AG08395 (cell line): ENCODE measurements around the gene ADAMTS9.
A peak's percentile ranks its signal among the peaks of the same experiment; 100 is the strongest.

Experiments used
- DNase-seq: peaks from one replicate; pipeline ENCODE4 v3.0.0; 2012; ENCODE audit warnings: mixed read lengths, low spot score

Gene ADAMTS9

DNA sequence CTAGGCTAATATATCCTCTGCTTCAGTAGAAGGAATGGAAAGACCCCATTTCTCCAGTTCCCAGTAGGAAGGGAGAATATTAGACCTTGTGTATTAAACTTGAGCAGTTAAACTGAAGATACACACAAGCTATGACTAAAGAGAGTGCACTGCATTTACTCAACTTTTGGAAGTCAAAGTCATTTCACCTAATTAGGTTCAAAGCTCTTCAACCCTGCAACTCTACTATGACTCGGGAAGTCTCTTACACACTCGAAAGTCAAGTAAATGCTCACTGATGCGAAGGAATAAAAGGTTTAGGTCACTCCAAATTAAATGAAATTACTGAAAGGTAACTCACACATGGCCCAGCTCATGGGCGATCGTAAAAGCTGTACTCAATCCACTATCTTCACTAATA is 33.8 kb downstream of the ADAMTS9 start:
- no peak for DNase-seq

DNA sequence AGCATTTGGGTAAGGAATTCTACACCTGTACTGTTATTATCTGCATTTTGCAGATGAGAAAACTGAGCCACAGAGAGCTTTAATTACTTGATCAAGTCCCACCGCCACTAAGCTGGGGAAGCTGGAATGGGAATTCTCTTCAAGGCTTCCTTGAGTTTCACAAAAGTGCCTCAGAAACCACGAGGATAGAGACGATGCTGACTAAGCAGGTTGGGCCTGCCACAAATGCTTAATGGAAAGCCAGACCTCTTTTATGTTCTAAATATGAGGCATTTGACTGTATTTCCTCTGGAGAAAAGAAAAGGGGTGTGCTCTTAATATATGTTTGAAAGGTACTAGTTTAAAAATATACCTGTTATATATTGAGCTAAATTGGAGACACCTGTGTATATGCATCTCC is 34.7 kb downstream of the ADAMTS9 start:
- DNase-seq = no peak

DNA sequence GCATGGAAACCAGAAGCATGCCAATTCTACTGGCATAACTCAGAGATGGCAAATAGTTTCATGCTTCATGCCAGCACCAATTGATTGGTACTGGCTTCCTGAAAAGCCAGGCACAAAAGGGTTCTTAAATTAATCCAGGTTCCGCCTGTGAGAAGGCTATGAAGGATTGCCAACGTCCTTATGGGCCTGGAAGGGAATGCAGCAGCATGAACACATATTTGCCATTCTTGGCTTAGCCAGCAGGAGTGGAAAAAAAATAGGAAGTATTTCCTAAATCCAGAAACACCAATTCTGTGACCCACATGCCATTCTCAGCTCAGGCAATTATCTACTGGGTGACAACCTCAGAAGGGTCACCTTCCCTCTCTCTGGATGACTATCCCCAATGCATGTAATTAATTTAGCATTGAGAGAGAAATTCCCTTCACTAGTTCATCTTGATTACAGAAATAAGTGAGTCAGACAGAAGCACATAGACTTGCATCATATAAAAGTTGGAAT is 36.0 kb downstream of the ADAMTS9 start:
- peak; percentile 51 for DNase-seq

DNA sequence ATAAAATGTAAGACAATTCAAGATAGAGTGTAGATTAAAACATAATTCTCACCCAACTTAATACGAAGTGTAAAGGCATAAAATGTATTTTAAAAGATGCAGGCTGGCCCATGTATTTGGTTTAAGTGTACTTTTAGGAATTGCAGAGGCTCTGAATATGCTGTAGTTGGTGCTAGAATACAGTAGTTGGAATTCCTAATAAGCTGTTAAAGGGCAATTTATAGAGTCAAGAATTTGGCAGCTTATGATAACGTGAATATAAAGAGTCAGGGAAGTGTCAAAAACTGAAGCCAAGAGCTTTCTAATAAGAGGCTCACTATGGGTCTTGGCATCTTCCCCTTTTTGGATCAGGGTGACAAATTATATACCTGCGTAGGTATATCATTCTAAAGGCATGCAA is 36.5 kb downstream of the ADAMTS9 start:
- no peak for DNase-seq

DNA sequence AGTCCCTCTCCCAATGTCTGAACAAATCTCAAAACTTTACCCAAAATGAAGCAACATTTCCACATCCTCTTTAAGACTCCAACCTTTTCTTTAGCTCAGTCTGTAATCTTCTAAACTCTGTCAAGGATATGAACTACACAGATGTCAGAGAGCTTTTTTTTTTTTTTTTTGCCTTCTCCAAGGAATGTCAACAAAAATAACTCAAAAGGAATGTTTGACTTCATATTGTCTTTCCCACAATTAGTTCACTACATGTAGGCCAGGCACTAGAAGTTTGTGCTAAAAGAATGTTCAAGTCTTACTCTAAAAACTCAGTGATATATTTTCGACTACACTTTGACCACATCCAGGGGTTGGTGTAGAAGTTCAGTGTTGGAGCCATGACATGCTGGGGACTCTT is 37.1 kb downstream of the ADAMTS9 start:
- DNase-seq = peak; percentile 73

DNA sequence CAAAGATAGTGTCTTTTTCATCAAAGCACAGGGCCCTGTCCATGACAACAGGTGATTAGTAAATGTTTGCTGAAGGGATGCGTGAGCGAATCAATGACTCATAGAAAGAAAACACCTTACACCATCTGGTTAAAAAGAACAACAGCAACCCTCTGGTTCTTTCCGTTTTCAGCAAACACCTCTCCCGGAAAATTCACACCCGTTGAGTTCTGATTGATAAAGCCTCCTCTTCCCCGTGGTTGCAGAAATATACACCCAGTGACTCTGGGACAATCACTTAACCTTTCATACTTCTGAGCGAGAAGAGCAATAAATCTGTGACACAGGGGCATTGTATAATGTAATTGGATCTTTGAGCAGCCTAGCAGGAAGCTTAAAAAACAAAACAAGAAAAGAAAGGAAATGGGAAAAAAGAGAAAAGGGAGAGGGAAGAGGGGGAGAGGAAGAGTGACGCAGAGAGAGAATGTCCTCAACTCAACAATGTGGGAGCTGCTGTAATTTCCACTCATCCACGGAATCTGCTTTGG is 37.6 kb downstream of the ADAMTS9 start:
- DNase-seq = no peak

DNA sequence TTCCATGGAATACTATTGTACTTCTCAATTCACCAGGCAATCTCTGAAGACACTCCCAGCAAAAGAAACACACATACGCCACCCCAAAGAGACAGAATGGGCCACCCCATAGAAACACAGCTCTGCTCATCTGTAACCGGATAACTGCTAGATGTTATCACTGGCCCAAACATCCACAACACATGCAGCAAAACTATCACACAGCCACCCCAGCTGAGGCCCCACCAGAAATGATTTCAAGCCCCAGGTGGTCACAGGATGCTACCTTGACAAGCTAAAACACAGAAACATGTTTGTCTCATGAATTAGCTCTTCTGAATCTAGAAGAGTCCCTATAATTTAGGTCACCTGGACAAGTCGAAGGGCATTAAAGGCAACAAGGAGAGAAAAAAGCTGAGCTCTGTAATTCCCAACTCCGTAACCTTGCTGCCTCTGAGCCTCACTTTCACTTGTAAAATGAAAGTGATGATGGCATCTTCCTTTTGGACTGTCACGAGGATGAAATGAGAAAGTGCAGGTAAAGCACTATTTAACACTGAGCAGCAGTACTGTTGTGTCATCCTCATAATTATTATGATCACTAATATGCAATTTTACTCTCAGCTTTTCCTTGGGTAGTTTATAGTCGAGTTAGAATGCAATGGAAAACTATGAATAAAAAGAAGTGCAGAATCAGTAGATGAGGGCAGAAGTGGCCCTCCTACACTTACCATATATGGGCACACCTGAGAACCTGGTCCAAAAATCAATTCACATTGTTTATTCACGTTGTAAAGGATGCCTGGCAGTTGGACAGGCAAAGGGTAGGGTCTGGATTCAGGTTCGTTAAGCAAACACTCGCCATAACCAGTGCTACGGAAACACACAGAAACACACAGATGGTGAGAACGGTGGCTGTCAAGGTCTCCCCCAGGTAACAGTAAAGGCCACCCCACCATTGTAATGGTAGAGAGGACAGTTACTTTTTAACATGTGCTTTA is 38.6 kb downstream of the ADAMTS9 start:
- no peak for DNase-seq

DNA sequence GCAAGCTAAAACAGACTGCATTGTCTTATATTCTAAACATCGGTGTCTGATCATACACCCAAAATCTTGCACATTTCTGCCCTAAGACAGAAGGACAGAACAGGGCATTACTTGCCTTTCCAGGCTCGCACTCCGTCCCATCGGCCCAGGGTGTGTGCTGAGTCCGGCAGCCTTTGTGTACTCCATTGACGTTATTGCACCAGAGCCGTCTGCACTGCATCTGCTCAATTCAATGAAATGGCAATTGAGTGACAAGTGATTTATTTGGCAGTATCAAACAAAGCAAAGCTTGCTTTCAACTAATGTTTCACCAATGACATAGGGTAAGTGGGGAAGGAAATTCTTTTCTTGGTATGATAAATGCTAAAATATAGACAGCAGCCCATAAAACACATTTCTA is 40.0 kb downstream of the ADAMTS9 start:
- no peak for DNase-seq

DNA sequence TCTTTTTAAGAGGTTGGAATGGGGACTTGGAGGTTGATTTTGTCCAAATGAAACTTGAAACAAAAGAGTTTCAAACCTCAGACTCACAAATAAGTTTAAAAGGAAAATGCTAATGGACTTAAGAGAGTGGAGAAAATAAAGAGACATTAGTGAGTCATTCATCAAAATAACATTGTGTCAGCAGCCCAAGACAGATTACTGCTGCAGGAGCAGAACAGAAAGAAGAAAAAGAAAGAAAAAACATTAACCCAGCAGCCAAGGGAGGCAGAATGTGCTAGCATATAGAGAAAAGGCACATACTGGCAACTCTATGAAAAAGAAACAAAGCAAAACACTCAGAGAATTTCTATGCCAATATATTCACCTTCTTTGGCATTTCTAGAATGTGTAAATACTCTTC is 42.6 kb downstream of the ADAMTS9 start:
- no peak for DNase-seq

DNA sequence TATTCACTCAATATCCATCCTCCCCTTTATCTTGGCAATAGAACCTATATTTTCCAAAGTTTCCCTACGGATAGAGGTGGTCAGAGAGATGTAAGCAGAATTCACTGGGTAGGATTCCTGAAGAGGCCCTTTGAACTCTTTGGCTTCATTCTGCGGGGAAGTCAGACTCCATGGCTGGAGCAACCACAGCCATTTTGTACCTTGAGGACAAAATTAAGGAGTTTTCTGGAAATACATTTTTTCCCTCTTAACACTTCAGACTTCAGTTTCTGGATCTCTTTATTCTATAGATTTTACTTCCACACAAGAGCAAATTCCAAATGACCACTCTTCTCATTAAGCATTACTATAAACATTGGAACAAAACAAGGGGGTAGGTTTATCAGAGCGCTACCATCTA is 43.3 kb downstream of the ADAMTS9 start:
- DNase-seq = no peak

DNA sequence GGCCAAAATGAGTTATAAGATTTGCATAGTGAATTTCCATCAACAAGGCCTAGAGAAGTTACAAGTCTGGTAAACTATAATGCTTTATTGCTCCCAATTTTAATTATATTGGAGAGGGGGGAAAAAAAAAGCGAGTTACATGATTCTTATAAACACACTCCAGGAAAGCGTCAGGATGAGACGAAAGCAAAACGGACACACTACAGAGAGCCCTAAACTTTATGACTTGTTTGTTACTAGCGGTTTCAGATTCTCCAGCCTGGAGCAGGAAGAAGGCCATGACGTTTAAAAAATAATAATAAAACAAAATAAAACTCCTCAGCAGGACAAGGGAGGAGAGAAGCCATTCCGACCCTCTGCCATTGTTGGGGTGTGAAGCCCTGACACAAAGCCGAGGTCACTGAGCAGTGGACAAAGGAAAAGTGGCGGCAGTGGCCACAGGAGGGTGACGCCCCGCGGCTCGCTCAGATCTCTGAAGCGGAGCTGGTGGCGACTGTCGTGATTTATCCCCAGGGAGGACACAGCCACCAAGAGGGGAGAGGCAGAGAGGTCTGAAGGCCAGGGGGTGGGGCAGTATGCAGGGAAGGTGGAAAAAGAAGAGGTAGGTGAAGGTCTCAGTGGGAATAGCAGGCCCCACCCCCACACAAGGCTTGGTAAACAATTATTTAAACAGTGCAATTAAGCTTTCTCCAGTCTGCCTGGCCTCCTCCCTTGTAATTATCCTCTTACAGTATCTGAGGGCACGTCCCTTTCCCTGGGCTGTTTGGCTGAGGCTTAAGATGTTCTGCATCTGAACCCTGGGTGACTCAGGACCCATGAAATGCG is 45.3 kb downstream of the ADAMTS9 start:
- DNase-seq = no peak

DNA sequence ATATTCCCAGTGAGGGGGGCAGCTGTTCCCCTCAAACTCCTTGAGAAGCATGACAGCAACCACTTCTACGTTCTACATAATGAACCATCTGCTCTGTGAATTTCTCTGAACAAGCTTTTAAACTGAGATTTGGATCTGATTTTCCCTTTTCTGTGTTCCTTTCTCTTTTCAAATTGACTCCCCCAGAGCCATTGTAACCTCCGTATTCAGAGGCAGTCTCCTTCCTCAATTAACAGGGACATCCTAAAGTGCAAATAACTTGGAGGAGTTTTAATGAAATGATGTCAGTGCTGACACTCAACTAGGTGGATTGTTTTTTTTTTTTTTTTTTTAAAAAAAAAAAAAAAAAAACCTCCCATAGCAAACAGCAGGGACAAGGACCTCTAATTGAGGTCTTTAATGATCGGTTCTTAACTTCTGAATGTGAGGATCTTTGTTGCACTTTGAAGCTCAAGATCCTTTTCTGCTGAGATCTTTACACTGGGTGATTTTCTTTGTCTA is 48.8 kb downstream of the ADAMTS9 start:
- DNase-seq = no peak

DNA sequence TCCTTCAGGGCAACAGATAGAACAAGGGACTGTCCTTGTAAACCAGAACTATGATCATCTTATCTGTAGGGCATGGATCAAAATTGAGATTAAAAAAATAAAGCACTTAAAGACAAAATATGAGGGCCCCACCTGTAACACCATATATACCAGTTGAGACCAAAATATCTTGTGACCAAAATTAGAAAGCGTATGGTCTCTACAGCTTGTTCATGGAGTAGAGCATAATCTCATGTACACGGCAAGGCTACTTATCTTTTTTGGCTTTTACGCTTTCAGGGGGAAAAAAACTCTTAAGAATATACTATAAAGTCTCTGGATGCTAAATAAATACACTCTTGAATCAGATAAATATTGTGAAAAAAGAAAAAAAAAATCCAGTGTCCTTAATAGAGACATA is 49.3 kb downstream of the ADAMTS9 start:
- no peak for DNase-seq

DNA sequence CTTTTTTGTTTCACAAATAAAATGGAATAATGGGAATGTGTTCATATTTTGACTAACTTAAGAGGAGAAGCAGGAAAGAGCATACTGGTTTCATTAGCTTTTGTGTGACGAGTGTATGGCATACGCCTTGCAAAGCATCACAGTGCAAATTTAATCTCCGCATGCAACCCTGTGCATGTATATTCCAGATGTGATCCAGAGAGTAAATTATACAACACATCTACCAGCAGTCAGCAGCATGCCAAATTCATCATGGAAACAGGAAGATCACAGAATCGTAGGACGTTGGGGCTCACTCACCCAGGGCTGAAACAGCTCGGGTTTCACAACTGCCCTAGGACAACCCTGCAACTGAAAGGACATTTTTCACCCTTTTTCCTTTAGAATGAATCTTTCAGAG is 53.4 kb downstream of the ADAMTS9 start:
- no peak for DNase-seq

DNA sequence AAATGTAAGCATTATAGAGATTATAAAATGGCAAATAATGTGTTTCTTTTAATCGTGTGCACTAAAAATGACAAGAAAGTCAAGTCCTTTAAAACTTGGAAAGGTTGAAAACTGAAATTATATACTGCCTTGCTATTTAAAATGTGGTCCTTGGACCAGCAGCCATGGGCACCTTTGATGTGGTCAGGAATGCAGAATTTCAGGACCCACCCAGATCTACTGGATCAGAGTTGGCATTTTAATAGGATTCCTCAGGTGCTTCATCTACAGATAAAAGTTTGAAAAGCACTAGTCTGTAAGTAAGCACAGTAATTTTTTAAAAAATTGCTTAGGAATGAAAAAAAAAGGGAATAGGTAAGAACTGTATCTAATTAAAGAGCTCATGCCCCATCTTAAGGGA is 55.8 kb downstream of the ADAMTS9 start:
- DNase-seq = no peak

DNA sequence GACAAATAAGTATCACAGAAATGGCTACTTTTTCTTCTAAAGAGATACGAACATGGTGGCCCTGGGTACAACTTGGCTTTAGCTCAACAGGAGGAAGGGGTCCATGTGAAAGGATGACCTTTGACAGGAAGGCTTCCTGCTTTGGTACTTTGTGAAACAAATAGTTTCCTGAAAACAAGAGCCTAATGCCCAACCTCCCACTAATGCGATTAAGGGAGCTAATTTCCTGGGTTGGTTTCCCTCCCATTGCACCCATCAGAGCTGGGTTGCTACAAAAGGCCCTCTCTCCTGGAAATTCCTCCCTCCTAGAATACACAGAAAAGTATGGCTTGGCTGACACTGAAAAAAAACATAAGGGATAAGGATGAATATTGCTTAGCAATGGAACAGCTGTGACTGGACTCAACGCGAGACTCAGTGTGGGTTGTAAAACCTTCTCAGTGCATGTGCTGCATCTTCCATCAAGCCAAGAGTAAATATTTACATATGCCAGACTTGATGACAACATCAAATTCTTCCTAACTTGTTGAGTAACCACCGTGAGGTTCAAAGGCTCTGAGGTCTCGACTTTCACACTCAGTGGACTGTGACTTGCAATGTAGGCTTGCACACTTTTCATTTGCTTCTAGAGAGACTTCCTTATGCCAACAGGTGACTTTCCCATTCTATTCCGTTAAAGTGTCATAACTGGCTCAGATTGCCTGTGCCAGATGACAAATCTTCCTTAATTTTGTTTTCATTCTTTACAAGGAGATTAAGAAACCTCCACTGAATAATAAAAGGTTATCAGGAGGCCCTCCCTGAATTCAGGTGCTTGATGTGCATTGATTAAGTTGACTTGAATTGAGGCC is 60.1 kb downstream of the ADAMTS9 start:
- no peak for DNase-seq

DNA sequence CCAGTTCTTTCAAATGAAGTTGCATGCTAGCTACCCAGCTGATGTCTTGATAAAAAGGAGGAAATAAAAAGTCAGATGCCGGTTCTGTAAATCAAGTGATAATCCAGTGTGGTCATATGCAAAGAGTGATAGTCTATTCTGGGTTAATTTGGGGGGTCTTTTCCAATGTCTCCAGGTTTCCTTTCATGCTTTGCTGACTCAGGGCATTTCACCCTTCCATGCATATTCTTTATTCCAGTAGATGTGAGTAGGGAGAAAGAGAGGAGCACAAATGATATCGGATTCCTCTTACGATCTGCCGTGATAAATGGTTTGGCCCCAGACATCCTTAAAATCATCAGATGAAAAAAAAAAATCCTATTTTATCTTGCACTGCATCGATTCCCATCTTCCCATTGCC is 60.8 kb downstream of the ADAMTS9 start:
- no peak for DNase-seq

DNA sequence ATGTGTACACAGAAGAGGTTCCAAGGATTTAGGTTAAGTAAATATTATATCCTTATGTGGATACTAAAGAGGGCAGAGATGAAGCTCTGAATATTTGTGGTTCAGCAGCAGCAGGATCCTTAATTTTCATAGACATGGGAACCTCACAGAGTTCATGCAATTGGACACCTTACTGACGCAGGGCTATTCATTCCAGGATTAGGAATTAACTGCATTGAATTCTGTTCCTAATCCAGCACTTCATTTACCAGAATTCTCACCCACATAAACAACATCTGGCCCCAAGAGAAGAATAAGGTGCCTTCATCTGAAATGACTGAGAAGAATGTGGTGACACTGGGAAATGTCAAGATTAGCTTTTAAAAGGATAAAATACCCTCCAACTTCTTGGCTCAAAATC is 62.4 kb downstream of the ADAMTS9 start:
- no peak for DNase-seq

DNA sequence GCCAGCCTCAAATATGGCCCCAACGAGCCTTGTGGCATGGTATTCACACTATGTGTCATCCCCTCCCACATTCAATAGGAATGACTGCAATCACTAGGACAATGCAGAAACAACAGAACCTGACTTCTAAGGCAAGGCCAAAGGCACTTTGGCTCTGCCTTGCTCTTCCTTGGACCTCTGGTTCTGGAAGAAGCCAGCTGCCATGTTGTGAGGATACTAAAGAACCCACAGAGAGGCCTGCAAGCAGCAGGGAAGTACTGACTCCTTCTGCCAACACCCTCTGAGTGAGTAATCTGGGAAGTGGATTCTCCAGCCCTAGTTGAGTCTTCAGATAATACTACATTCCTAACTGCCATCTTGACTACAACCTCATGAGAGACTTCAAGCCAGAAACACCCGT is 64.7 kb downstream of the ADAMTS9 start:
- DNase-seq = no peak

DNA sequence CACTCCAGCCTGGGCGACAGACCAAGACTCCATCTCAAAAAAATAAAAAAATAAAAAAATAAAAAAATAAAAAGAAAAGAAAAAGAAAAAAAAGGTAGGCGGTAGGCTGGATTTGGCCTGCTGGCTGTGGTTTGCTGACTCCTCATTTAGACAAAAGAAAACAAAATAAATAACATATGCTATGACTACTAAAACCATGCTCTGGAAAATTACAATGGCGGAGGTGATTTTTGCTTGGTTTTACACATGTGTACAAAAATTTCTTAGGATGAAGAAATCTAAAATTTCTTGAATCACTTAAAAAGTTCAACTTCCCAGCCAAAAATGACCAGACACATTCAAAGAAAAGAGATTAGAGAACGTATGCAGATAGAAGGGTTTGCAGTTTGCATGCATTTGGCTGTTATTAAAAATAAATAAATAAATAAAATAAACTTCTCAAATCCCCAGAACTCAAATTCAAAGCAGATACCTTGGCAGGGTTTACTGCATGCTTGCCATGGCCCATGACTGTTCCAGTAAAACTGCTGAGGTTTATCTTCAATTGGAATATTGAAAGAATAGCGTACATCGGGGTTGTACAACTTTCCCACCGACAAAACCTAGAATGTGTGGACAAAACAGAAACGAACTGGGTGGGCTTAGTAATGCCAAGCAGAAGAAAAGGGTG is 65.9 kb downstream of the ADAMTS9 start:
- DNase-seq = peak; percentile 10

DNA sequence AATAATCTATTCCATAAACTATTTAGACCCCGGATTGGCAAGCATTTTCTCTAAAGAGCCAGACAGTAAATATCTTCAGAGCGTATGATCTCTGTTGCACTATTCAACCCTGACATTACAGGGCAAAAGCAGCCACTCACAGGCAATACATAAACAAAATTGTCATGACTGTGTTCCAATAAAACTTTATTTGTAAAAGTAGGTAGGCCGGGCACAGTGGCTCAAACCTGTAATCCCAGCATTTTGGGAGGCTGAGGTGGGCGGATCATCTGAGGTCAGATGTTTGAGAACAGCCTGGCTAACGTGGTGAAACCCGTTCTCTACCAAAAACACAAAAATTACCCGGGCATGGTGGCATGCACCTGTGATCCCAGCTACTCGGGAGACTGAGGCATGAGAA is 66.5 kb downstream of the ADAMTS9 start:
- DNase-seq = no peak
